NCI-H1694 (cell line): ENCODE results near the gene SSTR5.

Experiments used
- DNase-seq: peaks from one replicate; lab custom pipeline; 2025; lab: John Stamatoyannopoulos, UW

SSTR5 gene

GRCh38 chr16:1054660-1055556, 17.6 kb upstream of the SSTR5 start:
- DNase-seq = no peak

DNA sequence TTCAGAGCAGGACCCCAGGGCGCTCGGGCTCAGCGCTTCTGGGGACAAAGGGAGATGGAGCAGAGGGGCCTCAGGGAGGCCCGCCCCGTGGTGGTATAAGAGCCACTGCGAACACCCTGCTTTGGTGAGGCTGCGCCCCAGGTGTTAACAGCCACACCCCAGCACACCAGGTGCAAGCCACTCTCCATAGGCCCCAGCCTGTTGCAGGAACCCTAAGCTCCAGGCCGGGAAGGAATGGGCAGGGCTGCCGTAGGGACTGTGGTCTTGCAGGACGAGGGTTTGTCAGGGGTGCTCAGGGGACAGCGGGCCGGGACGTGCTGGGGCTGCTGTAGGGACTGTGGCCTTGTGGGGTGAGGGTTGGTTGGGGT, 17.0 kb upstream of the SSTR5 start:
- no peak for DNase-seq

DNA sequence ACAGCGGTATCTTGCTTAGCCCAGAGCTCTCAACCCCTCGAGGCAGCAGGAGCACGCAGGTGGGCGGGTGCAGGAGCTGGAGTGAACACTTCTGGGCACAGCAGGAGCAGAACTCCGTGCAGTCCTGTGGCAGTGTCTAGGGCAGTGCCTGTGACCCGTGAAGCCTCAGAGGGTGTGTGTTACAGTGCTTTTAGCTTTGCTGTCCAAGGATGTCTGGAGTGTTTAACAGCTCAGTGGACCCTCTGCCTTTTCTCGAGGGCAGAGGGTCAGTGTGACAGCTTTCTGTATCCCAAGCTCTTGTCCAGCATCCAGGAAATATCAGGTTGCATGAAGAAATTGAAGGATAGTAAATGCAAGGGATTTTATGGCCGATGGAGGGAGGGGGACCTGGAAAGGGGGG, 16.4 kb upstream of the SSTR5 start:
- DNase-seq = no peak

DNA sequence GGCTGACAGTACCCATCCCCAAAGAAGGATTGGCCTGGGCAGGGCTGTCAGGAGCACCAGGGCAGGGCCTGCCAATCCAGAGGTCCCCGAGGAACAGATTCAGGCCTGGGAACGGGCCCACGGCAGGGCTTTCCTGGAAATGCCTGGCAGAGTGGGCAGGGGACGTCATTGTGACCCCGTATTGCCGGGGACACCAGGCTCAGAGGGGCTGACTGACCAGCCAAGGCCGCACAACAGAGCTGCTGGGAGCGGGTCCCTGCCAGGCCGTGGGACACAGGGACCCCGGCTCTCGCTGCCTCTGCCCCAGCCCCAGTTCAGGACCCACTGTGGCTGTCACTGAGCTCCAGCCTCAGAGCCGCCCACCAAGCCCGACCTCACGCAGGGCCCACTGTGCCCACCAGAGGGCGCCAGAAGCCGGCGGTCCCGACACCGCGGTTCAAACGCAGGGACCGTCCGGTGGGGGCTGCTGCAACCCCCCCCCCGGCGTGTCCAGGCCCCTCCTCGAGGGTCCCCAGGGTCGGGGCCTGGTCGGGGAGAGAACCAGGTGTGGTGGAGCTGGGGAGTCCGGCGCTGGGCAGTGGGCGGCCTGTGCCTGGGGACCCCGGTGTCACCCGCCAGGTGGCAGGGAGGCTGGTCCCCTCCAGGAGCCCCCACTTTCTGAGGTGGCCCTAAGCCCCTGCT, 15.2 kb upstream of the SSTR5 start:
- no peak for DNase-seq

GRCh38 chr16:1058216-1058615, 14.3 kb upstream of the SSTR5 start:
- DNase-seq = no peak

DNA sequence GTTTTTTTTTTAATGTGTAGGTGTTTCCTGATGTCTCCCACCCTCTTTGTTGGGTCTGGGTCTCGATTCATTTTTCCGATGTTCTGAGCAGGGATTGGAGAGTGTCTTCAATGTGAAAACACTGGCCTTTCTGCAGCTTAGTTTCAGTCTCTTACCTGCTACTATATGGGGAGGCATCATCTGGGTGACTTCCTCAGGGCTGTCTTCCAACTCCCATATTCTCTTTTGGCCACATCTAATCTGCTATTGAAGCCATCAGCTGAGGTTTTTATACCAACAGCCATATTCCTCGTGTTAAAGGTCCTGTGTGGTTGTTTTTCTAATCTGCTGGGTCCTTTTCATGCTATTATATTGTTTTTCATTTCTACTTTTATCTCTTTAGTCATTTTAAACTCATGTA, 13.2 kb upstream of the SSTR5 start:
- no peak for DNase-seq

DNA sequence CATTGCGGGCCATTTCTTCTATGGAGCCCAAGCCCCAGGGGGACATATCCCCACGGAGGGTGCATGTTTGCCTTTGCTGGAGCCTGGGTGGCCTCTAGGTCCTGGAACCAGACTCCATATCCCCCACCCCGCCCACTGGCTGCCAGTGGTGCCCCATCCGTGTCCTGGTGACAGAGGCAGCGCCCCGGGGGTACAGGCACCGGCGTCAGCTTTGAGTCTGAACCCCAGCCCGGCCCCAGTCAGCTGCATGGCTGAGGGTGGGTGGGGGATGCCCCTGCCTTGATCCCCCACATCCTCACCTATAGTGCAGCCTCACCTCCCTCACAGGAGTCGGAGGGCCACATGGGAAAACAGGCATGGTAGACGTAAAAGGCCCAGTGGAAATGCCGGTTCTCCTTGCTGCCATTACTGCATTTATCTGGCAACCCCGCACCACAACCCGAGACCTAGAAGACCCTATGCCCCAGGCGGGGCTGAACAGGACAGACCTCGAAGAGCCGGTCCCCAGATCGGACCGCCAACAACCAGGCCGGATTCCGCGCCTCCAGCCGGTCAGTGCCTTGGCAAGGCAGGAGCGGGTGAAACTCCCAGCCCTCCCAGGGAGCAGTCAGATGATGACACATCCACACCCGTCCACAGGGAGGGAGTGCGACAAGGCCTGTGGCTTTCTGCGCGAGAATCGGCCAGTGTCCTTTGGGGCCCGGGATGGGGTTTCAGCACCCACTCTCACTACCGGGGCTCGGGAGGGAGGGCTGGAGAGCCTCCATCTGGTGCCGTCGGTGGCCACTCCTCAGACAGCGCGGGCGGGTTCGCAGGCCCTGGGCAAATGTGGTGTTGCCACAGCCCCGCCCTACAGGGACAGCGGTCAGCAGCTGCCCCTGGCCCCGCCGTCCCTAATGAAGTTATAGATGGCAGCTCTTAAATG, 11.9 kb upstream of the SSTR5 start:
- no peak for DNase-seq

DNA sequence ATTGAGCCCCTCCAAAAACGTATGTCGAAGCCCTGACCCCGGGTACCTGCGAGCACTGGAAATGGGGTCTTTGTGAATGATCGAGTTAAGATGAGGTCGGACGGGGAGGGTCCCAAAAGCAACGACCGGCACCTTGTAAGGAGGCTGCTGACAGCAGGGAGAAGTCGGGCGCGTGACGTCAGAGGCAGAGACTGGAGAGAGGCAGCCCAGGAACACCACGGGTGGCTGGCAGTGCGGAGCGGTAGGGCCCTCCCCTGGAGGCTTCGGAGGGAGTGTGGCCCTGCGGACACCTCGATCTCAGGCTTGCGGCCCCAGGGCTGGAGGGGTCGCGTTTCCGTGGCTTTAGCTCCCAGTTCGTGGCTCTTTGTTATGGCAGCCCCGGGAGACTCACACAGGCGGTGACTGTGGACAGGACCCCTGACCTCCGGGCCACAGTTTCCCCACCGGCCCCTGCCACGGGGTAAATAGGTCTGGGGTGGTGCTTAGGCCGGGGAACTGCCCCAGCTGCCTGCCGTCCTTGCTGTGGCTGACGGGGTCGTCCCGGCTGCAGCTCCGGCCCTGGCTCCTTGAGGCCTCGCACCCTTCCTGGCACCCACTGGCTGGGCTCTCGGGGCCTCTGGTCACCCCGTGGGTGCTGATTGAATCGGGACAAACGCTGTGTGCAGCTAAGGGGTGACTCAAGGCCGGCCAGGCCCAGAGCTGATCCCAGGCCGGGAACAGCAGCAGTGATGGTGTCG, 10.6 kb upstream of the SSTR5 start:
- DNase-seq = no peak

- no peak for DNase-seq
These were observed 9.7 kb upstream of the SSTR5 start for GRCh38 chr16:1062895-1063294.

- no peak for DNase-seq
These were observed 8.8 kb upstream of the SSTR5 start for GRCh38 chr16:1063728-1064127.

DNA sequence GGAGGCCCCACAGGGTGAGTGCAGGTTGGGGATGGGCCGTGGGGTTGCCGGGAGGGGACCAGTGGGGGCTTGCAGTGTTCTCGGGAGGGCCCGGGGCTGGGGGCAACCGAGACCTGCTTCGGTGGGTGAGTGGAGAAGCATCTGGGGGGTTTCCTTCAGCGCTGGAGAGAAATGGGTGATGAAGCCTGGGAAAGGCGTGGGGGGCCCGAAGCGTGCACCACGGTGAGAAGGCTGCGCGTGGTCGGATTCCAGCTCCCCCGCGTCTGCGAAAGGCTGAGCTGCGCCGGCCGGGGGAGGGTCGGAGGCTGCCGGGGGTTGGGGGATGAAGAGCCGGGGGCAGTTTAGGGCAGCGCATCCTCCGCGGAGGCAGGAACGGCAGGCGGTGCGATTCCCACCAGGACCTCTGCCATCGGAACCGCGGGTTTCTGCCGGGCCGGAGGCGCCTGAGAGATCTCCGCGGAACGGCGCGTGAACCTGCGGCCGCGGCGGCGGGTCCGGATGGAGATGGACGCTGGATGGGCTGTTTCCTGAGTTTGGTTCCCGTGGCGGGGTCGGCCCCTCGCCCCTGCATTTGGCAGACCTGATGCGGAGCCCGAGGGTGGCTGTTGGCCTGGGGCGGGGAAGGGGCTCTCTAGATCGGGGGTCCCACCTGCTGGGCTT, 6.9 kb upstream of the SSTR5 start:
- no peak for DNase-seq

DNA sequence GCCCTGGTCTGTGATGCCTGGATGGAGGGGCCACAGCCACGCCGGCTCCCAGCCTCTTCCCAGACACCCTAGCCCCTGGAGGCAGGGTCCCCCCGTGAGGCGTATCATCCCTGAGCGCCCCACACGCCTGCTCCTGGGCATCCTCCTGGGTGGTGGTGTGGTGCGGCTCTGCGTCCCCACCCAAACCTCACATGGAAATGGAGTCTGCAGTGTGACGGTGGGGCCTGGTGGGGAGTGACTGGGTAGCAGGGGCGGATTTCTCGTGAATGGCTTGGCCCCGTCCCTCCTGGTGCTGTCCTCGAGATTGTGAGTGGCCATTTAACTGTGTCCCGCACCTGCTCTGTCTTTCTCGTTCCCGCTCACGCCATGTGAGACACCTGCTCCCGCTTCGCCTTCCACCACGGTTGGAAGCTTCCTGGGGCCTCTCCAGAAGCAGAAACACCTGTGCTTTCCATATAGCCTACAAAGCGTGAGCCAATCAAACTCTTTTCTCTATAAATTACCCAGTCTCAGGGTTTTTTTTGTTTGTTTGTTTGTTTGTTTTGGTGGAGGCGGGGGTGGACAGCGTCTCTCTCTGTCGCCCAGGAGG, 5.9 kb upstream of the SSTR5 start:
- DNase-seq = no peak

DNA sequence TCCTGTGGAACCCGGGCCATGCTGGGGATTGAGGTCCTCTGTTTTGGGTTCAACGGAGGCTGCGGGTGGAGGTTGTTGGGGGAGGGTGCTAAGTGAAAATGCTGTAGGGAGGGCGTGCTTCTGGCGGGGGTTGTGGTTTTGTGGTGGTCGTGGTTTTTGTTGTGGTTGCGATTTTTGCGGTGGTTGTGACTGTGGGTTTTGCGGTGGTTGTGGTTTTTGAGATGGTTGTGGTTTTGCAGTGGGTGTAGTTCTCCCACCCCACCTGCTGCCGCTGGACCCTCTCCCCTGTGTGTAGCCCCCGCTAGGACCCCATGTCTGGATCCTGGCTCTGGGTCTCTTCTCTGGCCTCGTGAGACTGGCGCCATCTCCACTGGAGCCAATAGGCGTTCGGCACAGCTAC, 4.9 kb upstream of the SSTR5 start:
- no peak for DNase-seq

- no peak for DNase-seq
These were observed 4.1 kb upstream of the SSTR5 start for GRCh38 chr16:1068451-1068850.

DNA sequence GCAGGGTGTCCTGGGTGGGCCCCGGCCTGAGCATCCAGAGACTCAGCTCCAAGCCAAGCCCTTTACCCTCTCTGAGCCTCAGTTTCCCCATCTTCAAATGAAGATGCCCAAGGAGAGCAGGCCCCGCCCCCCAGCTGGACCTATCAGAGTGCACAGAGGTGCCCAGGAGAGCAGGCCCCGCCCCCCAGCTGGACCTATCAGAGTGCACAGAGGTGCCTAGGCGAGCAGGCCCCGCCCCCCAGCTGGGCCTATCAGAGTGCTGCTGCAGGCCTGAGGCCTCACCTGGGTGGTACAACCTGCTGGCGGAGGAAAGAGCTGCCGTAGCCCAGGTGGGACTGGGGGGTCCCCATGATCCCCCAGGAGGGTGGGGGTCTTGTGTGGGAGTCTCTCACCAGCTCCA, 3.4 kb upstream of the SSTR5 start:
- DNase-seq = no peak

- DNase-seq = no peak
These were observed 2.3 kb upstream of the SSTR5 start for GRCh38 chr16:1070084-1070863.

DNA sequence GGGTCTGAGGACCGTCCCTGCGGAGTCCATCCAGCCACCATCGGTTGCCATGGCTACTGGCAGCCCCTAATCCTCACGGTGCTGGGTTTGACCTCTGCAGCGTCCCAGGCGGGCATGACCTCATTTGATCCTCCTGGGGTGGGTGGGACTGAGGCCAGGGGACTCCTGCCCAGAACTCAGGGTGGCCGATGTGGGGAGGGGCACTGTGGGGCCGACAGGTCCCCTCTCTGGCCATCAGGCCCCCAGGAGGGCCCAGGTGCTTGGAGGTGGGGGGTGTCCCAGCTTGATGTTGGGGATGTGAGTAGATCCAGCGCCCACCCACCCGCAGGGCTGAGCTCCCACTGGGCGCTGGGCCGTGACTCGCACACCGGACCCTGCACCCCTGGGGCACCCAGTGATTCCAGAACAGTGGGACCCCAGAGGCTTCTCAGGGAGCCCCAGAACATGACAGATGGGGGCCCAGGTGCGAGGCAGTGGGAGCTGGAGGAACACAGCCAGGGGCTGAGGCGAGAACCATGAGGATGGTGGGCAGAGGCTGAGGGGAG, 1.6 kb upstream of the SSTR5 start:
- no peak for DNase-seq

DNA sequence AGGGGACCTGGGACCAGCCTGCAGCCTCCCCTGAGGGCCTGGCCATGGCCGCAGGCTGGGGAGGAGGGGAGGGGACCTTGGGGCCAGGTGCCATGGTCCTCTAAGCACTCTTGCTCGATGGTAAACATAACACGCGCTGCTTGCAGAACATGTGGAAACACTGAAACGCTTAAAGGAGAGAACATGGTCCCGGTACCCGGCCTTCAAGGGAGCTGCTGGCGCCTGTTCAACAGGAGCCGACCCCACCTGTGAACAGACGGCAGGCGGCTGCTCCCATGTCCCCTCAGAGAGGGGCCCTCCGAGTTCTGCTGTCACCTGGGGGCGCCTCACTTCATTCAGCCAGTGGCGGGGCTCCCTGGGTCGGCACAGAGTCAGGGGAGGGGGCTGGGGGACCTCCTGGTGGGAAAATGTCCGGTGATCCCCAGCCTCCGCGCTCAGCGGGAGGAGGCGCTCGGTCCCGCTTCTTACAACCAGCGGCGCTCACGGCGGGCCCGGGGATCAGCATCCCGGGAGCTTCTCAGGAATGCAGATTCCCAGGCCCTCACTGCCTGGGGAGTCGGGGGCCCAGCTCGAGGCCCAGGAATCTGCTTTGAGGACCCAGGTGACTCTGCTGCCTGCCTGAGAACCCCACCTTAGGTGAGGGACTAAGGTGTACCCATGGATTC, 854 bp upstream of the SSTR5 start:
- DNase-seq = no peak

DNA sequence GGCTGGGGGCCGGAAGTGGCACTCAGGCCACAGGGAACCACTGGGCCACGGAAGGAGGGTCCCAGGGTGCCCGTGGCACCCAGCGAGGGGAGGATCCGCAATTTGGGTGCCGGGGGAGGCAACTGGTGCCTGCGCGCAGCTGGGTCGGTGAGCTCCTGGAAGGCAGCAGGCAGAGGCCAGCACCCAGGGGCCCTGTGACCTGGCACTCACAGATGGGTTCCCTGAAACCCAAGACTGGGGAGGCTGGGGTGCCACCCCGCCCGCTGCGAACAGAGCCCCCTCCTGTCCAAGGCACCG, 663 bp downstream of the SSTR5 start:
- no peak for DNase-seq
